Measurements from ENCODE around the gene SLC38A4.
A peak's percentile ranks its signal among the peaks of the same experiment; 100 is the strongest.
"Not testable (repeated sequence)": the region's sequence is repeated elsewhere in the genome, so short reads cannot be mapped to it uniquely, and the experiment has no call there.

Gene SLC38A4

GRCh38 chr12:46825591-46826414, at the start of gene SLC38A4:
Gene SLC38A4, minus strand, starts transcription at chr12:46825997. Its CDS starts 32,926 bp downstream, at chr12:46793071.
- DNase-seq (ENCODE audit: low read depth): no peak

GRCh38 chr12:46875095-46875494, 49.3 kb upstream of the SLC38A4 start:
- no peak for DNase-seq (ENCODE audit: low read depth)

- peak; percentile 77 for DNase-seq (ENCODE audit: low read depth)
Observed at GRCh38 chr12:46874642-46875041, 48.8 kb upstream of the SLC38A4 start.

- DNase-seq (ENCODE audit: low read depth): no peak
Observed at GRCh38 chr12:46872135-46872534, 46.3 kb upstream of the SLC38A4 start.

DNA sequence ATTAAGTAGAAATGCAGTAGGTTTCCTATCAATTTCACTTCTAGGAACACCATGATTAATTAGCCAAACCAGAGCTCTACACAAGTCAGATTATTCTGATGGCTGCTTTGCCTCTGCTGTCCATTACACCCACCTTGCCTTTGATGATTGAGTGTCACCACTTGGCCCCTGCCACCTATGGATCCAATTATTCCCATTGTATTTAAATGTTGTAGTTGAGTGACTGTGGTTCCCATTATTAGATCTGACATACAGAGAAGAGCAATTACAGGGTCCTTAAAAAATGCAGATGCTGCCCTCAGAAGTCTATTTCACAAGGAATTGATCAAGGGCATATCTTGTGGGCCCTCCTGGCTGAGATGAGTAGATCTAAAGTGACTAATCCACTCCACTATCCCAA, 39.5 kb upstream of the SLC38A4 start:
- DNase-seq (ENCODE audit: low read depth): no peak

DNA sequence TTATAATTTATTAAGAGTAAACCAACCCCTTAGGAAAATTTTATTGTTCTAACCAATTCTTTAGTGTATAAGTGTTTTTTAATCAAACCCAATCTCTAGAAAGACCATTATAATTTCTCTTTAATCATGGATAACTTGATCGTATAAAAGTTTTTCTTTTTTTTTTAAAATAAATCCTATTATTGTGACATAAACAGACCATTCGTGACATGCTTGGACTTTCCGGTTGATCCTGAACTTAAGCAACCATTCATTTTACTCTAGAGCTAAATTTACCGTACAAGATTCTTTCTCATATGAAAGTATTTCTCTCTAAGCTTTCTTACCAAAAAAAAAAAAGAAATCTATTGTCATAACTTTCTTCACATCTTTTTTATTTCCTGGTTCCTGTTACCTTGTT, 32.6 kb upstream of the SLC38A4 start:
- DNase-seq (ENCODE audit: low read depth): no peak

DNA sequence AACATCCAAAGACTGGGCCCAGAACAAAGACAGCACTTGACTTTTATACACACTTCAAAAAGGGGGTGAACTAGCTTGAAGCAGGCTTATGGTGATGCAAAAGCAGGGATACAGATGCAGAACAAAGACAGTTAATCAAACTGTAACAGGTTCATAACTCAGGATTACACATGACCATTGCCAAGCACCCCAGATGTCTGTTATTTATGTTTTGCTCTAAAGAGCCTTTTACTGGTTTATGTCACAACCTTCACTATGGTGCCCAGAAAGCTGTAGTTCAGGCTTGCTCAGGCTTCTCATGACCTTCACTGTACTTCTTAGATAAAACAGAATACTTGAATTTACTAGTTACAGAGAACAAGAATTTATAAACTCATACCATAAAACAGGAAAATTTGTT, 31.7 kb upstream of the SLC38A4 start:
- DNase-seq (ENCODE audit: low read depth): no peak

DNA sequence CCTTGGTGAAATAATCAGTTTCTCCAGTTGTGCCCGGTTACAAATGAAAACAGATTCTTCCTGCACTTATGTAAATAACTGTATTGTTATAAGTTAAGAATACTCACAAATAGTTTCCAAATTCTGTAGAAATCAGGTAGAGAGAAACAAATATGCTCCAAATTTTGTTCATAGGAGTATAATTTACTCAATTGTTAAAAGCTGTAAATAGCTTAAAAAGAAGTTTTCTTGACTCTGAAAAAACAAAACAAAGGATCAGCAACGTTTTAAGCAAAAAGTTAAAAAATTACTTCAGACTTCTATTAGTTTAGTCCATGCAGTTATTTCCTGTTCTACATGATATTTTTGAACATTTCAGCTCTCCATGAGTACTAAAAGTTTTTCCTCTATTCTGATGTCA, 30.0 kb upstream of the SLC38A4 start:
- no peak for DNase-seq (ENCODE audit: low read depth)

GRCh38 chr12:46854188-46854587, 28.4 kb upstream of the SLC38A4 start:
- DNase-seq (ENCODE audit: low read depth): not testable (repeated sequence)

GRCh38 chr12:46848792-46849191, 23.0 kb upstream of the SLC38A4 start:
- DNase-seq (ENCODE audit: low read depth): not testable (repeated sequence)

DNA sequence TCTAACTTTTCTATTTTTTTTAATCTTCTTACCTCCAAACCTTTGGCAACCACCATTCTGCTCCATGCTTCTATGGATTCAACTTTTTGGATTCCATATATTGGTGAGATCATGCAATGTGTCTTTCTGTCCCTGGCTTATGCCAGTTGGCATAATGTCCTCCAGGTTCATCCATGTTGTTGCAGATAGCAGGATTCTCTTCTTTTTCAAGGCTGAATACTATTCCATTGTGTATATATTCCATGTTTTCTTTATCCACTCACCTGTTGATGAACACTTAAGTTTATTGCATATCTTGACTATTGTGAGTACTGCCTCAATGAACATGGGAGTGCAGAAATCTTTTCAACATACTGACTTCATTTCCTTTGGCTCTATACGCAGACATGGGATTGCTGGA, 21.2 kb upstream of the SLC38A4 start:
- DNase-seq (ENCODE audit: low read depth): no peak

DNA sequence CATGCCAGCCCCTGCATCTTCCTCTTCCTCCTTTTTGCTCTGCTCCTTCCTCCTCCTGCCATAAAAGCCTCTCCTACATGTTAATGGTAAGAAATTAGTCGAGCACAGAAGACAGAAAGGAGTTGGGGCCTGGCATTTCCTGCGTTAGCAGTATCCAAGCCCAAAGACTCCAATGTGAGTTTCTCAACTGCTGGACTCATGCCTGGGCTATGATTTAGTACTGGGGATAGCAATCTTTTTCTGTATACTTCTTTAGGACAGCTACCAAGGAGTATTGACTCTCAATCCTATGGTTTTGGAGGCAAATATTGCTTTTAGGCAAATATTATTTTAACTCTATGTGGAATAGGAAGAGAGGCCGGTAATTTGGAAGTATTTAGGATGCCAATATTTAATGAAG, 18.0 kb upstream of the SLC38A4 start:
- no peak for DNase-seq (ENCODE audit: low read depth)

DNA sequence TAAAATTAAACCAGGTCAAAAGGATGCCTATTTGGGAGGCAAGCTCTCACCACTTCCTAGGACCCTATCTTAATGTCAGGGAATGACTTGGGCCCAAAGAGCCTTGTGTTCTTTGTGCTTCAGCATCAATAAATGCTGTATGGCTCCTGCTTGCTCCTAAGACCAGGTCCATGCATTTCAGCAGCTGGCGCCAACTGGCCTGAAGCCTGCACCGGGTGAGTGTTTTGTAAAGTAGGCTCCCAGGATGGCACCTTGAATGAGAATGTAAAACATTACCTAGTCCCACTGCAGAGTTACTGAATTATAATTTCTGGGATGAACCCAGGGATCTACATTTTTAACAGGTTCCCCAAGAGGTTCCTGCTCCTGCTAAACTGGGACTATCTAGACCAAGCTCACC, 16.1 kb upstream of the SLC38A4 start:
- no peak for DNase-seq (ENCODE audit: low read depth)

- no peak for DNase-seq (ENCODE audit: low read depth)
Observed at GRCh38 chr12:46839964-46840363, 14.2 kb upstream of the SLC38A4 start.

- DNase-seq (ENCODE audit: low read depth): no peak
Observed at GRCh38 chr12:46839232-46839631, 13.4 kb upstream of the SLC38A4 start.

- DNase-seq (ENCODE audit: low read depth): no peak
Observed at GRCh38 chr12:46835785-46836184, 10.0 kb upstream of the SLC38A4 start.

DNA sequence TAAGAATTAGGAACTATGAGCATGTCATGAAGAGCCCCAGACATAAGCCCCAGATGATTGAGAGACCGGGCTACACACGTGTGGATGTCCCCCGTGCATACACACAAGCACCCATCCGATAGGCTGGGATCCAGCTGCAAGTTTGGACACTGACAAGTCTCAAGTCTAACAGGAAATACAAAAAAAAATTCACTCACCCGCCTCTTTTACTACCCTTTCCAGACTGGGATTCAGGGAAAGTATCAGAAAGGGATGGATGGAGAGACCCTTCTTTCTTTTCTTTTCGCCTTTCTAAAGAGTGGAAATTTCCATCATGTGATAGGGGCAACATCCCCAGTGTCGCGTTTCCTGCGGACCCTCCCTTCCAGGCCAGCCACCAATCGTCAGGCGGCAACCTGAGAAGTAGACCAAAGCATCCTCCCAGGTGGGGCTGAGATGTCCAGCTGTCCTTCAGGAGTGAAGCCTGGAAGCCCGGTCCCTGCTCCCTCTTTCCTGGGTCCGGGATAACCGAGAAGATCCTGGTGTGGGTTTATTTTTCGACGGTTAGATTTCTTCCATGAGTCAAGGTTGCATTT, 6.4 kb upstream of the SLC38A4 start:
- no peak for DNase-seq (ENCODE audit: low read depth)

GRCh38 chr12:46831335-46832129, 5.7 kb upstream of the SLC38A4 start:
- no peak for DNase-seq (ENCODE audit: low read depth)

DNA sequence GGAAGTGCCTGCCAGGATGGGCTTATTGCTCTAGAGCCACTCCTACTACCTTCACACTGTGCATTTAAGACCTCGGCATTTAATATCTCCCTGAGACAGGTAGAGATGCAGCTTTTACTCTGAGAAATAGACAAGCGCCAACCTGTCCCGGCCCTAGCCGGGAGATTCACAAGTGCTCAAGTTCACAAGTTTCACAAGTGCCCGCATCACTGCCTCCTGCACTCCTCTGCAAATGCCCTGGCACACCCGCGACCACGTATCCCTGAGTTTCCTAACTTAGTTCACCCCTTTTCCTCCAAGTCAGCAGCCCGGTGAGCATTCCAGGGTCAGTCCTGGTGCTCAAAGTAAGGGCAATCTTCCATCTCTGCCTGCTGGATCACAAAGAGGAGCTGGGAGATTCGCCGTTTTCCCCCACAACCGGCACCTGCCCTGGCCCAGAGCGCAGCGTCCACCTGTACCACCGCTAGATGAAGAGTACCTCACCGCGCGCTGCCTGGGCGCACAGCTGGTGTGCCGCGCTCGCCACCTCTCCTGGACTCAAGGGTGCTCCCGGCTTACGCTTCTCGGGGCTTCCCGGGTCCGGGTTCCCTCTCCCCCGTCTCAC, 5.0 kb upstream of the SLC38A4 start:
- DNase-seq (ENCODE audit: low read depth): no peak

GRCh38 chr12:46824709-46825108, 1.1 kb downstream of the SLC38A4 start:
- DNase-seq (ENCODE audit: low read depth): no peak

DNA sequence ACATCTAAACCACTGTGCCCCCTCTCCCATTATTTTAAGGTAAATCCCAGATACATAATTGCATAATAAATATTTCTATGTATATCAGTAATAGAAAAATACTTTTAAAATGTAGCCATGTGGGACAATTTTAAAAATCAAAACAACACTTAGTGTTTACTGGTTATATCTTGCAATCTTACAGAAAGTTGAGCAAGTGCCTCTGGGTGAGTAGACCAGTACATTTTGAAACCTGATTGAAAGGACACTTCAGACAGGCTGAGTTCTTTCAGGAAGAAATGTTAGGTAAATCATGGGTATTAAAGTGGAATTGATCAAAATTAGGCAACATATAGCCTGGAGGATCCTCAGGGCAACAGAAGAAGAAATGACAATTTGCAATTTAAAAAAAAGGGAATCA, 7.2 kb downstream of the SLC38A4 start:
- DNase-seq (ENCODE audit: low read depth): no peak

GRCh38 chr12:46815809-46816208, 10.0 kb downstream of the SLC38A4 start:
- no peak for DNase-seq (ENCODE audit: low read depth)

- DNase-seq (ENCODE audit: low read depth): no peak
Observed at GRCh38 chr12:46814143-46814542, 11.7 kb downstream of the SLC38A4 start.
